CD4-positive, CD25-positive, alpha-beta regulatory T cell (primary cell): Measurements from ENCODE around the gene CYB561D1. TPM values are rescaled to one million over a fixed set of nuclear protein-coding genes. Genes with fewer than 3 reads are reported as not detected.

Experiments
- ATAC-seq, 2 donors: fragments of 150-1000 bp; cut with Tn5 transposase; one replicate each; pipeline ENCODE4 v1.10.0; 2021; ENCODE audit warnings: low read depth in 2 of 2, moderate number of reproducible peaks in 2 of 2, moderate library complexity in 1 of 2
- DNase-seq, 3 donors: peaks; one replicate each; pipeline versions ENCODE4 v3.0.0 to v3.0.0-alpha.2; 2012 to 2022; ENCODE audit warnings: mixed read lengths in 1 of 3
- H3K27ac ChIP-seq: one replicate; pipeline ENCODE4 v1.7.0; 2013; ENCODE audit warnings: mild to moderate bottlenecking, low read length; ENCODE audit not compliant: insufficient read depth, poor library complexity, severe bottlenecking
- H3K27me3 ChIP-seq: one replicate; pipeline ENCODE4 v1.7.0; 2013; ENCODE audit warnings: low read length; ENCODE audit not compliant: control insufficient read depth, insufficient read depth
- H3K36me3 ChIP-seq: one replicate; pipeline ENCODE4 v1.7.0; 2013; ENCODE audit warnings: mild to moderate bottlenecking, low read length, moderate library complexity; ENCODE audit not compliant: control insufficient read depth, insufficient read depth
- H3K4me1 ChIP-seq: 2 replicates; pipeline ENCODE4 v1.7.0; 2013; ENCODE audit warnings: mild to moderate bottlenecking, low read length; ENCODE audit not compliant: insufficient read depth, control insufficient read depth, poor library complexity, severe bottlenecking
- H3K4me3 ChIP-seq: one replicate; pipeline ENCODE4 v1.7.0; 2013; ENCODE audit warnings: low read depth, mild to moderate bottlenecking, low read length, moderate library complexity
- H3K9me3 ChIP-seq, 2 experiments: 1 replicate in 1 of 2; 2 replicates in 1 of 2; pipeline ENCODE4 v1.7.0; 2013; ENCODE audit warnings: low read length in 2 of 2, mild to moderate bottlenecking in 1 of 2, moderate library complexity in 1 of 2; ENCODE audit not compliant: control insufficient read depth in 2 of 2
- H3K27ac Mint-ChIP-seq, 3 donors: one replicate each; pipeline ENCODE4 v1.8.0; 2020 to 2022; ENCODE audit warnings: mild to moderate bottlenecking in 3 of 3, mixed read lengths in 3 of 3, moderate library complexity in 2 of 3
- H3K27me3 Mint-ChIP-seq: one replicate; pipeline ENCODE4 v1.8.0; 2022; ENCODE audit warnings: mild to moderate bottlenecking, mixed read lengths
- H3K36me3 Mint-ChIP-seq: one replicate; pipeline ENCODE4 v1.8.0; 2020; ENCODE audit warnings: mixed read lengths
- H3K4me1 Mint-ChIP-seq, 4 donors: one replicate each; pipeline ENCODE4 v1.8.0; 2020 to 2022; ENCODE audit warnings: mixed read lengths in 4 of 4, mild to moderate bottlenecking in 1 of 4
- H3K4me3 Mint-ChIP-seq, 4 donors: one replicate each; pipeline ENCODE4 v1.8.0; 2020 to 2022; ENCODE audit warnings: mild to moderate bottlenecking in 4 of 4, mixed read lengths in 4 of 4, moderate library complexity in 3 of 4
- H3K9me3 Mint-ChIP-seq, 7 donors: one replicate each; pipeline ENCODE4 v1.8.0; 2020 to 2022; ENCODE audit warnings: mixed read lengths in 7 of 7, mild to moderate bottlenecking in 3 of 7, moderate library complexity in 2 of 7
- polyA plus RNA-seq, 4 donors: library from polyadenylated mRNA; unstranded; fragments of 300-500 nt; fragmentation: Illumina TruSeq; gene quantifications; one replicate each; pipeline ENCODE4 v1.2.3, GENCODE V29; 2021
- total RNA-seq: library from RNA; stranded (reverse); gene quantifications from one replicate; pipeline ENCODE4 v1.2.3, GENCODE V29; 2022

CYB561D1 gene
- total and polyA plus RNA-seq, 5 donors from 2014 or later, result 11.5 to 30.7 (median 20.3) TPM

GRCh38 chr1:109497449-109498160 lies 3.7 kb downstream of the CYB561D1 start:
- Mint-ChIP-seq H3K4me1 (peaks cover 13 to 87% (median 59%) of the 10 kb centered on the region in 4 donors), H3K36me3 (peaks cover 15% of the 10 kb centered on the region)
- peaks cover 89% of the 10 kb centered on the region for H3K4me1 ChIP-seq

DNA sequence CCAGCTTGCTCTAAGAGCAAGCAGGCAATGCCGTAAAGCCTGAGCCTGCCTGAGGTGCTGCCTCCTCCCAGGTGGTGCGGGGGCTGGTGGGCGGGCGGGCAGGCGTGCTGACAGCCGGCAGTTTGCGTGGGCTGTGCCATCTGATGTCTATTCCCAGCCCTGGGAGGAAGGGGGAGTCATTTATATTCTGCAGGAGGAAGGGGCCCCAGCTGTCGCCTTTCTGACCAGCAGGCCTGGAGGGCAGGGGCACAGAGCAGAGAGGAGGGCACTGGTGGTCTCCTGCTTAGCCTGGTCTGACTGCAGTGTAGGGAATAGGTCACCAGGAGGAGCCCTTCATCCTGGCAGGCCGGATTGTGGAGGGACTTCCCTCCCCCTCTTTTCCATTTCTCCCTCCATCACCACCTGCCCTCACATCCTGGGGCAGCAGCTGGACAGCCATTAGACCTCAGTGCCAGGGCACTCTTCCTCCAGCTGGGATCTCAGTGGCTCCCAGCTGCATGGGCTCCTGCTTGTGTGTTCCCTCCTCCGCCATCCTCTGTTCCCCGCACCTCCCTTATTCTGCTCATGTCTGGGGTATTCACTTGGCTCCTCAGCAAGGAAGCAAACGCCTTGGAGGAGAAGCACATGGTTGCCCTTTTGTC lies 4.4 kb downstream of the CYB561D1 start:
- Histone ChIP-seq H3K27me3 (no peaks in the 10 kb centered on the region), H3K36me3 (peaks cover 38% of the 10 kb centered on the region), H3K27ac (peak overlapping the region; percentile 87), H3K9me3 (no peaks in the 10 kb centered on the region), H3K4me3 (peak overlapping the region; percentile 35), H3K4me1 (peaks cover 96% of the 10 kb centered on the region)
- peaks cover 13 to 91% (median 65%) of the 10 kb centered on the region in 4 donors for H3K4me1 Mint-ChIP-seq
- H3K27ac Mint-ChIP-seq, result peak overlapping the region in 2 of 3 donors; percentile 76 to 82
- peak overlapping the region; percentile 22 to 84 (median 70) for H3K4me3 Mint-ChIP-seq
- no peak for DNase-seq
- no peaks in the 10 kb centered on the region for H3K9me3 Mint-ChIP-seq
- no peak for ATAC-seq
- H3K36me3 Mint-ChIP-seq, result peaks cover 18% of the 10 kb centered on the region
- peaks cover 4% of the 10 kb centered on the region for H3K27me3 Mint-ChIP-seq

More at GRCh38 chr1:109497449-109498160, 3.7 kb downstream of the CYB561D1 start:
- Histone ChIP-seq H3K9me3 (no peaks in the 10 kb centered on the region), H3K4me3 (peak overlapping the region; percentile 35), H3K36me3 (peaks cover 38% of the 10 kb centered on the region), H3K27me3 (no peaks in the 10 kb centered on the region), H3K27ac (no peak overlapping the region)
- Mint-ChIP-seq H3K27ac (peak overlapping the region; percentile 49 to 82 (median 76)), H3K27me3 (peaks cover 4% of the 10 kb centered on the region), H3K9me3 (no peaks in the 10 kb centered on the region), H3K4me3 (peak overlapping the region; percentile 61 to 84 (median 78))
- no peak for ATAC-seq
- DNase-seq, result no peak

GRCh38 chr1:109499081-109499480 lies 5.2 kb downstream of the CYB561D1 start:
- H3K4me1 Mint-ChIP-seq, result peaks cover 17 to 96% (median 65%) of the 10 kb centered on the region in 4 donors
- peaks cover 18% of the 10 kb centered on the region for H3K36me3 Mint-ChIP-seq
- Histone ChIP-seq H3K4me1 (peaks cover 99% of the 10 kb centered on the region), H3K27me3 (no peaks in the 10 kb centered on the region), H3K27ac (peak overlapping the region; percentile 87), H3K36me3 (peaks cover 38% of the 10 kb centered on the region), H3K9me3 (no peaks in the 10 kb centered on the region), H3K4me3 (no peak overlapping the region)
- peaks cover 4% of the 10 kb centered on the region for H3K27me3 Mint-ChIP-seq
- peak overlapping the region in 3 of 4 donors; percentile 66 to 84 (median 81) for H3K4me3 Mint-ChIP-seq
- no peak for DNase-seq
- H3K9me3 Mint-ChIP-seq, result no peaks in the 10 kb centered on the region
- peak overlapping the region; percentile 76 to 94 (median 83) for H3K27ac Mint-ChIP-seq
- no peak for ATAC-seq

GRCh38 chr1:109499661-109500536 lies 6.0 kb downstream of the CYB561D1 start:
- H3K4me3 Mint-ChIP-seq, result peak overlapping the region; percentile 29 to 84 (median 76)

GRCh38 chr1:109500941-109501381 lies 7.1 kb downstream of the CYB561D1 start:
- peak overlapping the region; percentile 83 to 97 (median 94) for H3K27ac Mint-ChIP-seq
- H3K4me1 Mint-ChIP-seq, result peaks cover 15 to 95% (median 68%) of the 10 kb centered on the region in 4 donors
- H3K27ac ChIP-seq, result peak overlapping the region; percentile 87
- no peak for ATAC-seq
- H3K4me1 ChIP-seq, result peaks cover 99% of the 10 kb centered on the region
- H3K4me3 Mint-ChIP-seq, result peak overlapping the region in 3 of 4 donors; percentile 36 to 84 (median 70)
- H3K27me3 ChIP-seq, result no peaks in the 10 kb centered on the region
- peak overlapping the region; percentile 70 for H3K4me3 ChIP-seq
- DNase-seq, result no peak
- H3K27me3 Mint-ChIP-seq, result no peaks in the 10 kb centered on the region
- H3K9me3 ChIP-seq, result no peaks in the 10 kb centered on the region
- H3K36me3 Mint-ChIP-seq, result peaks cover 19% of the 10 kb centered on the region
- H3K36me3 ChIP-seq, result peaks cover 33% of the 10 kb centered on the region
- no peaks in the 10 kb centered on the region for H3K9me3 Mint-ChIP-seq

More at GRCh38 chr1:109499661-109500536, 6.0 kb downstream of the CYB561D1 start:
- Mint-ChIP-seq H3K36me3 (peaks cover 18% of the 10 kb centered on the region), H3K9me3 (no peaks in the 10 kb centered on the region), H3K27me3 (peaks cover 3% of the 10 kb centered on the region), H3K4me1 (peaks cover 18 to 95% (median 67%) of the 10 kb centered on the region in 4 donors), H3K27ac (peak overlapping the region; percentile 76 to 94 (median 83))
- Histone ChIP-seq H3K4me1 (peaks cover 99% of the 10 kb centered on the region), H3K9me3 (no peaks in the 10 kb centered on the region), H3K36me3 (peaks cover 38% of the 10 kb centered on the region), H3K27ac (peak overlapping the region; percentile 87), H3K4me3 (no peak overlapping the region), H3K27me3 (no peaks in the 10 kb centered on the region)
- ATAC-seq (peak in 1 of 2 donors; percentile 23), DNase-seq (peak; percentile 43 to 71 (median 50))

DNA sequence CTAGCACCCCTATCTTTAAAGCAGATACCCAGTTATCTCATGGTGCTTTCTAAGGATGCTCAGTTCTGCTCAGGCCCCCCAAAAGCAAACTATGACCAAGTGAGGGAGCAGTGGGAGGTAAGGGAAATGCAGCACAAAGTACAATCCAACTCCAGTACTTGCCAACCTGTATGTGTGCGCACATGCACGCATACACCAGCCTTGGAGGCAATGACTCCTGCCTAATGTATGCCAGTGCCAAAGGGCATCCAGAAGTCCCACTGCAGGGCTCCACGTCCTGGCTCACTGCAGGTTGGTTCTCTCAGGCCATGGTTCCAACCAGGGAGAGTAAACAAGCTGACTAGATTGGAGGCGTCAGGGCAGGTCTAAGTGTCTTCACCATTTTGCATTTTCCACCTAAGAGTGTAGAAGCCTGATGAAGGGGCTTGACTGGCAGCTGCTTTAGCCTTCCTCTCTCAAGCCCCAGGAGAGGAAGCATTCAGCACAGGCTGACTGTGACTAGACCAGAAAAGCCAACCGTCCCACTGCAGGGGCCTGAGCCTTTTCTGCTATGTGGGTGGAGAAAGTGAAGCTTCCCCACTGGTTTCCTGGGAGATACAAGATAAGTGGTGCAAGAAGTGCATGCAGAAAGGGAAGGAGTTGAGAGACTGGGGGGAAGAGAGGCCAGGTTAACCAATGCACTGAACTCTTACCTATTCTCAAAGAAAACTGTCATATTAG lies 7.9 kb downstream of the CYB561D1 start:
- no peak for ATAC-seq
- H3K36me3 Mint-ChIP-seq, result peaks cover 20% of the 10 kb centered on the region

More for the DNA sequence above, 7.9 kb downstream of the CYB561D1 start:
- no peaks in the 10 kb centered on the region for H3K27me3 ChIP-seq
- no peaks in the 10 kb centered on the region for H3K27me3 Mint-ChIP-seq
- peaks cover 25% of the 10 kb centered on the region for H3K36me3 ChIP-seq
- DNase-seq, result no peak
- H3K27ac Mint-ChIP-seq, result peak overlapping the region; percentile 94 to 97 (median 96)
- H3K4me1 Mint-ChIP-seq, result peaks cover 11 to 95% (median 67%) of the 10 kb centered on the region in 4 donors
- H3K9me3 Mint-ChIP-seq, result peaks cover 0 to 4% (median 0%) of the 10 kb centered on the region in 7 donors
- peak overlapping the region; percentile 70 for H3K4me3 ChIP-seq
- H3K9me3 ChIP-seq, result no peaks in the 10 kb centered on the region
- peak overlapping the region; percentile 87 for H3K27ac ChIP-seq
- peak overlapping the region; percentile 79 to 90 (median 87) for H3K4me3 Mint-ChIP-seq
- H3K4me1 ChIP-seq, result peaks cover 95% of the 10 kb centered on the region
